Thyroid gland (tissue), 4 donors: ENCODE data around the gene ZNF740. TPM values are rescaled to one million over a fixed set of nuclear protein-coding genes. Genes with fewer than 3 reads are reported as not detected.

Experiments
- DNase-seq, 2 donors: peaks; one replicate each; pipeline ENCODE4 v3.0.0-alpha.2; 2019
- H3K27ac ChIP-seq, 3 donors: fragments of 200-600 bp; sonication (generic); 1 replicate in 2 of 3; 2 replicates in 1 of 3; pipeline ENCODE4 v1.5.1; 2016 to 2019; ENCODE audit warnings: mild to moderate bottlenecking in 1 of 3, moderate library complexity in 1 of 3
- H3K27me3 ChIP-seq: fragments of 200-600 bp; sonication (generic); one replicate; pipeline ENCODE4 v1.5.1; 2019
- H3K36me3 ChIP-seq, 2 donors: fragments of 200-600 bp; sonication (generic); one replicate each; pipeline ENCODE4 v1.5.1; 2016 to 2019
- H3K4me1 ChIP-seq, 2 donors: fragments of 200-600 bp; sonication (generic); one replicate each; pipeline ENCODE4 v1.5.1; 2017 to 2019
- H3K4me3 ChIP-seq, 3 donors: fragments of 200-600 bp; sonication (generic); replicated peaks in 1 of 3; 1 replicate in 2 of 3; 2 replicates in 1 of 3; pipeline ENCODE4 v1.5.1; 2016; ENCODE audit warnings: mild to moderate bottlenecking in 1 of 3
- H3K9me3 ChIP-seq: fragments of 200-600 bp; sonication (generic); one replicate; pipeline ENCODE4 v1.5.1; 2017
- CTCF ChIP-seq, 6 experiments: fragments of 200-600 bp in 3 of 6; fragments of 450-650 bp in 3 of 6; sonication (generic) in 3 of 6; IDR thresholded peaks; one replicate each; pipeline ENCODE4 v1.5.1; 2016 to 2019; ENCODE audit warnings: antibody characterized with exemption in 6 of 6, mild to moderate bottlenecking in 2 of 6, inconsistent platforms in 1 of 6, moderate library complexity in 1 of 6
- POLR2A ChIP-seq, 2 donors: fragments of 450-650 bp; IDR thresholded peaks; one replicate each; pipeline ENCODE4 v1.6.1; 2017; ENCODE audit warnings: antibody characterized with exemption in 2 of 2, mild to moderate bottlenecking in 2 of 2, moderate library complexity in 1 of 2
- WGBS, 2 donors: methylation state at CpG; one replicate each; pipeline ENCODE4 v1.1.5; 2017; 5-methylcytosine and 5-hydroxymethylcytosine counted together
- intact Hi-C: fragments of 100-400 bp; cut with DNase I; formaldehyde crosslinking; loops from one replicate; pipeline ENCODE4 v1.15.1; 2023
- small RNA-seq: library from RNA; depleted of rRNA; stranded (forward); fragments of <200 nt; gene quantifications from one replicate; pipeline ENCODE3, GENCODE V24; 2016
- total RNA-seq, 4 donors: library from RNA; depleted of rRNA; stranded (reverse); fragments of >200 nt; gene quantifications; one replicate each; pipeline ENCODE4 v1.2.3, GENCODE V29; 2016

ZNF740 gene
- total RNA-seq, 4 donors from 2014 or later: 16.5 to 22.8 (median 20.6) TPM

- H3K4me3 ChIP-seq: no peak overlapping the region
- no peak overlapping the region for H3K27ac ChIP-seq
- no peaks in the 10 kb centered on the region for H3K4me1 ChIP-seq
- no peak for TF ChIP-seq POLR2A (IDR thresholded peaks at IDR 0.05)
- no peak for TF ChIP-seq CTCF (IDR thresholded peaks at IDR 0.05)
- no peaks in the 10 kb centered on the region for H3K27me3 ChIP-seq
- no peaks in the 10 kb centered on the region for H3K36me3 ChIP-seq
- no peaks in the 10 kb centered on the region for H3K9me3 ChIP-seq
- DNase-seq: no peak
- 62 to 74% methylated on average over 10 to 11 of the region's 11 CpGs for WGBS, 2 donors
- intact Hi-C loops: no loop called here
Measured at GRCh38 chr12:53241623-53242412, 61.3 kb downstream of the ZNF740 start.

DNA sequence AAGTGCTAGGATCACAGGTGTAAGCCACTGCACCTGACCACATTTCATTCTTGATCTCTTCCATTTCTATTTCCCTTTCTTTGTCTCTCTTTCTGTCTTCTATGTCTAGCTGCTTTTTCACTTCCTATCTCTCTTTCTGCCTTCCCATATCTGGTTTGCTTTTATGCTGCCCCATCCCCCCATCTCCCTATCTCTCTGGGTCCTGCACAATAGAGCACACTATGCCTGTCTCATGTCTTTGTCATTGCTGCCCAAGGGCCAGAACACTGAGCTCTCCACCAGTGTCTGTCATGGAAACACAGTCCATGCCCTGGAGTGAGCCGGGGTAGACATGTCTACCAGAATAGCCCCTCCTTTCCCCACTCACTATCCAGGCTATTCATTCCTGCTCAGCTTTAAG, 63.8 kb downstream of the ZNF740 start:
- Histone ChIP-seq H3K4me3 (no peak overlapping the region), H3K27ac (no peak overlapping the region), H3K36me3 (no peaks in the 10 kb centered on the region), H3K9me3 (no peaks in the 10 kb centered on the region), H3K27me3 (no peaks in the 10 kb centered on the region), H3K4me1 (no peaks in the 10 kb centered on the region)
- 49 to 56% methylated on average over 1 of the region's 1 CpG for WGBS, 2 donors
- DNase-seq: no peak
- TF ChIP-seq CTCF (IDR thresholded peaks at IDR 0.05): no peak
- no peak for TF ChIP-seq POLR2A (IDR thresholded peaks at IDR 0.05)
- intact Hi-C loops: no loop called here

Small RNA genes within 50 kb of the gene (small RNA-seq; reads per million reads assigned to genes)
- gene HIGD1AP1: not detected
- gene RNU6-333P: not detected

Other genes starting within 250 kb of the ZNF740 start
- gene KRT18, start 231.6 kb upstream of the ZNF740 start, total RNA-seq: 100 to 1,000 TPM; 389 to 648 (median 540) TPM
- gene EIF4B, start 174.3 kb upstream of the ZNF740 start, total RNA-seq: 100 to 1,000 TPM; 428 to 704 (median 567) TPM
- 100 to 1,000 TPM in 3 of 4 donors, 10 to 100 TPM in 1; 86.7 to 179 (median 114) TPM for gene TNS2, start 130.7 kb upstream of the ZNF740 start, total RNA-seq
- 10 to 100 TPM; 37.8 to 82.7 (median 58.9) TPM for gene SPRYD3, start 101.3 kb upstream of the ZNF740 start, total RNA-seq
- 100 to 1,000 TPM in 3 of 4 donors, 10 to 100 TPM in 1; 76.6 to 363 (median 186) TPM for gene IGFBP6, start 83.1 kb upstream of the ZNF740 start, total RNA-seq
- under 1 TPM in 1 of 4 donors, not detected in 3; 0.40 TPM for gene SOAT2, start 77.2 kb upstream of the ZNF740 start, total RNA-seq
- 10 to 100 TPM; 20.6 to 39.7 (median 25.2) TPM for gene CSAD, start 203 bp downstream of the ZNF740 start, total RNA-seq
- gene ITGB7, start 26.5 kb downstream of the ZNF740 start, total RNA-seq: 10 to 100 TPM in 1 of 4 donors, 1 to 10 TPM in 3; 3.2 to 15.6 (median 4.9) TPM
- gene RARG, start 51.5 kb downstream of the ZNF740 start, total RNA-seq: 10 to 100 TPM; 13.6 to 27.7 (median 23.8) TPM
- 1 to 10 TPM in 1 of 4 donors, under 1 TPM in 3; 0.13 to 1.5 (median 0.52) TPM for gene ESPL1, start 87.6 kb downstream of the ZNF740 start, total RNA-seq
- 1,000 to 10,000 TPM in 1 of 4 donors, 100 to 1,000 TPM in 3; 656 to 1,200 (median 763) TPM for gene PFDN5, start 114.8 kb downstream of the ZNF740 start, total RNA-seq
- 10 to 100 TPM; 36.7 to 63.8 (median 51.6) TPM for gene MYG1, start 119.0 kb downstream of the ZNF740 start, total RNA-seq
- gene AAAS, start 140.9 kb downstream of the ZNF740 start, total RNA-seq: 10 to 100 TPM; 45.6 to 67.6 (median 47.2) TPM
- gene SP7, start 155.6 kb downstream of the ZNF740 start, total RNA-seq: not detected
- gene SP1, start 199.5 kb downstream of the ZNF740 start, total RNA-seq: 10 to 100 TPM; 55.9 to 73.1 (median 67.7) TPM
- gene AMHR2, start 243.1 kb downstream of the ZNF740 start, total RNA-seq: under 1 TPM in 1 of 4 donors, not detected in 3; 0.40 TPM